ENCODE measurements around the gene ABCA7.
"Not testable (repeated sequence)": the region's sequence is repeated elsewhere in the genome, so short reads cannot be mapped to it uniquely, and the experiment has no call there.

The ABCA7 gene

DNA sequence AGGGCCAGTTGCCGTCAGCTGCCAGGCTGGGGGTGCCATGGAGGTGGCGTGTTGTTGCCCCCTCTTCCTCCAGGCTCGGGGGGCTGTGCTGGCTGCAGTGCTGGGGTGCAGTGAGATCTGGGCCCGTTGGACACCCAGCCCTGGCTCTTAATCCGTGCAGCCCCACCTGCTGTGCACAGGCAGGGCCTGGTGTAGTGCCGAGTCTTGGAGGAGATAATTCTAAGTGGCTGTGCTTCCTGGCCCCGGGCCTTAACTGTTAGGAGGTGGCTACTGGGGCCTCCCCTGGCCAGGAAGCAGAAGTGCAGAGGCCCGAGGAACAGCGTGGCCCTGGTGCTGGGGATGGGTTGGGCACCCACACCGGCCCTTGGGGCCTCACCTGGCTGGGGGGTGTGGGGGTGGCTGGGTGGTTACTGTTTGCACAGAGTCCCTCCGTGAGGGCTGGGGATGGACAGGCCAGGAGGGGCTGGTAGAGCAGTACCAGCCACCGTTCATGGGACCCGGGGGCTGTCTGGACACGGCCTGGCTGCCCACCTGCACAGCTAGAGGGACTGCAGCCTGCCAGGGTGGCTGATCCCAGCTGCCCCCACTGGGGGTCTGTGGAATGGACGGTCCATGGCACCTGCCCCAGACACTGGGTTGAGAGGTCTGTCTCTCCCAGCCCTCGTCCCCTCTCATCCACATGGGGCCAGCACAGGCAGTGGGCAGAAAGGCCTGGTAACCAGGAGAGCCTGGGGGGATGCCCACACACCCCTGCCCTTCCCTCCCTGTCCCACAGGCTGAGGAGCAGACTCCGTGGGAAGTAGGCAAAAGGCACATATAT, 67.1 kb downstream of the ABCA7 start:
- DNase-seq = no peak

GRCh38 chr19:1107661-1108261, 67.9 kb downstream of the ABCA7 start:
- no peak for DNase-seq

DNA sequence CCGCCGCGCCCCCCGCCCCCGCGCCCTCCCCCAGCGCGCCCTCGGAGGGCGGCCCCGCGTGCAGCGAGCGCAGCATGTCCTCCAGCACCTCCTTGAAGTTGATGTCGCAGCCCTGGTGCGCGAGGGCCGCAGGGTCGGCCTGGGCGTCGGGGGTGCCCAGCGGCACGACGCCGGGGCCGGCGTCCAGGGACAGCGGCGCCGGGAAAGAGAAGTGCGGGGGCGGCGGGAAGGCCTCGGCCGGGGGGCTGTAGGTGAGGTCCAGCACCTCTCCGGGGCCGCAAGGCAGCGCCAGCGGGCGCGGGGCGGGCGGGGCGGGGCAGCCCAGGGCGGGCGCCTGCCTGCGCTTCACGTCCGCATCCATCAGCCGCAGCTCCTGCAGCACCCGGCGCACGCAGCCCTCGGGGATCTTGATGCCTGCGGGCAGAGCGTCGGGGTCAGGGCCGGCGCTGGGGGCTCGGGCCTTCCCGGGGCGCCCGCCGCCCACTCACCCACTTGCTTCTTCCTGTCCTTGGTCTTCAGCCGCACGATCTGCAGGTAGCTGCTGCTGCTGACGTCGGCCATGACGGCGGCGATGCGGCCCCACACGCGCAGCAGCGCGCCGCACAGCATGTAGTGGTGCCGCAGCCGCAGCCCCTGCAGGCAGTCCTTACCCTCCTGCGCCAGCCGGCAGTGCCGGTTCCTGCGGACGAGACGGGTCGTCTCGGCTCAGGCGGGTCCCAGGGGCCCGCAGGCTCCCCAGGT, 68.6 kb downstream of the ABCA7 start:
- no peak for DNase-seq

- DNase-seq = no peak
These were observed 69.2 kb downstream of the ABCA7 start for GRCh38 chr19:1109032-1109551.

- DNase-seq = no peak
These were observed 70.1 kb downstream of the ABCA7 start for GRCh38 chr19:1109697-1110671.

DNA sequence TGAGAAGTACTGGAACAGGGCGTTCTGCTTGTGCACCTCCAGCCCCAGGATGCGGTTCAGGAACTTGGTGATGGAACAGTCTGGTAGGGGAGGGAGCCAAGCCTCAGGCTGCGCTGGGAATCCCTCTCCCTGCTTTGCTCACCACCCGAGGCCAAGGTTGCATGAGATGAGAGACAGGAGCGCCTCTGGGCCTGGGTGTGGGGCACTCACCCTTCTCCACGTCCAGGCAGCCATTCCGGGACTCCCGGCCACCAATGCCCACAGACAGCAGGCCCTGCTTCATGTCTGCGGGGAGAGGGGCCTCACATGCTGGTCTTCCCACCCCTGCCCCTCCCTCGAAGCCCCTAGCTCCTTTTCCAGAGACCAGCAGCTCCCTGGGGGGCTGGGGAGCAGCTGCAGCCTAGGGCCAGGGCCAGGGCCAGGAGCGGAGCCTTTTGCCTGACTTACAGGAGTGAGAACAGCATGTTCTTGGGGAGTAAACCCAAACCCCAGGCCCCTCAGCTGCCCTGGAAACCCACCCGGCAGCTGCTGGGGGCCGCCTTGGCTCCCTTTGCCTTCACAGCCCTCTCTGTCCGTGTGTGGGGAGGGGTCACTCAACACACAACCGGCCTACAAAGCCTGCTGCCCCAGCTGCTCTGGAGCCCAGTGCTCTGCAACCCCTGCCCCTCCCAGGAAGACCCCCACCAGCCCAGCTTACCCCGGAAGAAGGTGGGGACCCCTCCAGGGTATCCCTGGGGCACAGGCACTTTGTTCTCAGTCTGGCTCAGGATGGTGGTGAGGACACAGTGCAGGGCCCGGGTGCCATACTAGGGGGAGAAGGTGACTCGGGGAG, 71.1 kb downstream of the ABCA7 start:
- no peak for DNase-seq

- DNase-seq = no peak
These were observed 71.8 kb downstream of the ABCA7 start for GRCh38 chr19:1111641-1112267.

GRCh38 chr19:1112268-1113029, 72.5 kb downstream of the ABCA7 start:
- DNase-seq = no peak

GRCh38 chr19:1113030-1113985, 73.4 kb downstream of the ABCA7 start:
- peak; percentile 75 for DNase-seq

DNA sequence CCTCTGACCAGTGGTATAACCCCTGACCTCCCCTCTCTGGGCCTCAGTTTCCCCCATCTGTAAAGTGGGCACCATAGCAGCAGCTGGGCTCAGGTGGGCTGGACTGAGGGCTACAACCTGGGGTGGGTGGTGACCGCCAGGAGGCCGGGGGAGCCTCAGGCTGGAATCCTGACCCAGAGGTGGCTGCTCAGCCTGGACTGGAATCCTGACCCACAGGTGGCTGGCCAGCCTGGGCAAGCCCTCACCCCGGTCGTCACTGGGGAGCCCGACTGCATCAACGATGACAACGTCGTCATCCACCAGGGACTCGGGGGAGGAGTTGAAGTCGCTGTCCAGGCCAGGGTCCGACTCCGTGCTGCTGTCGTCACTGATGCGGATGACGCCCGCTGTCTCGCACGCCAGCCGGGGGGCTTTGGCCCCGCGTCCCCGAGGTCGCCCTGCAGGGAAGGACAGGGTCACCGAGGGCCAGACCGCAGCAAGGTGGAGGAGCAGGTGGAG, 74.1 kb downstream of the ABCA7 start:
- no peak for DNase-seq

DNA sequence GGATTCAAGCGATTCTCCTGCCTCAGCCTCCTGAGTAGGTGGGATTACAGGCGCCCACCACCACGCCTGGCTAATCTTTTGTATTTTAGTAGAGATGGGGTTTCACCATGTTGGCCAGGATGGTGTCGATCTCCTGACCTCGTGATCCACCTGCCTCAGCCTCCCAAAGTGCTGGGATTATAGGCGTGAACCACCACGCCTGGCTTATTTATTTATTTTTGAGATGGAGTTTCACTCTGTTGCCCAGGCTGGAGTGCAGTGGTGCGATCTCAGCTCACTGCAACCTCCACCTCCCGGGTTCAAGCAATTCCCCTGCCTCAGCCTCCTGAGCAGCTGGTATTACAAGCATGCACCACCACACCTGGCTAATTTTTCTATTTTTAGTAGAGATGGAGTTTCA, 74.8 kb downstream of the ABCA7 start:
- DNase-seq = not testable (repeated sequence)

All from NCI-H2171 treated with DMSO at 0.1 percent for 48 hours (cell line).